Adrenal gland (tissue), 5 donors: ENCODE results near the gene PPP1R14B.

Experiments
- POLR2A ChIP-seq, 2 donors: fragments of 450-650 bp; IDR thresholded peaks; one replicate each; pipeline ENCODE4 v1.6.1; 2017; ENCODE audit warnings: antibody characterized with exemption in 2 of 2, mild to moderate bottlenecking in 2 of 2, moderate library complexity in 1 of 2
- TF ChIP-seq, protein P1 (sequence below), 6 experiments: fragments of 450-650 bp in 4 of 6; fragments of 200-600 bp in 2 of 6; sonication (generic) in 1 of 6; IDR thresholded peaks; 1 replicate in 5 of 6; 2 replicates in 1 of 6; pipeline versions ENCODE4 v1.5.1 to v1.8.0; 2016 to 2021; ENCODE audit warnings: antibody characterized with exemption in 6 of 6, mild to moderate bottlenecking in 2 of 6, moderate library complexity in 1 of 6
- donor health status: DM: no; HTN: no; CAD: no.

GRCh38 chr11:64295760-64296159, 49.0 kb upstream of the PPP1R14B start:
- TF ChIP-seq, protein P1, sequence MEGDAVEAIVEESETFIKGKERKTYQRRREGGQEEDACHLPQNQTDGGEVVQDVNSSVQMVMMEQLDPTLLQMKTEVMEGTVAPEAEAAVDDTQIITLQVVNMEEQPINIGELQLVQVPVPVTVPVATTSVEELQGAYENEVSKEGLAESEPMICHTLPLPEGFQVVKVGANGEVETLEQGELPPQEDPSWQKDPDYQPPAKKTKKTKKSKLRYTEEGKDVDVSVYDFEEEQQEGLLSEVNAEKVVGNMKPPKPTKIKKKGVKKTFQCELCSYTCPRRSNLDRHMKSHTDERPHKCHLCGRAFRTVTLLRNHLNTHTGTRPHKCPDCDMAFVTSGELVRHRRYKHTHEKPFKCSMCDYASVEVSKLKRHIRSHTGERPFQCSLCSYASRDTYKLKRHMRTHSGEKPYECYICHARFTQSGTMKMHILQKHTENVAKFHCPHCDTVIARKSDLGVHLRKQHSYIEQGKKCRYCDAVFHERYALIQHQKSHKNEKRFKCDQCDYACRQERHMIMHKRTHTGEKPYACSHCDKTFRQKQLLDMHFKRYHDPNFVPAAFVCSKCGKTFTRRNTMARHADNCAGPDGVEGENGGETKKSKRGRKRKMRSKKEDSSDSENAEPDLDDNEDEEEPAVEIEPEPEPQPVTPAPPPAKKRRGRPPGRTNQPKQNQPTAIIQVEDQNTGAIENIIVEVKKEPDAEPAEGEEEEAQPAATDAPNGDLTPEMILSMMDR (IDR thresholded peaks at IDR 0.05), result no peak
- TF ChIP-seq POLR2A (IDR thresholded peaks at IDR 0.05), result no peak
